Measurements from ENCODE around the gene SLC25A47. TPM values are rescaled to one million over a fixed set of nuclear protein-coding genes. Genes with fewer than 3 reads are reported as not detected.
"Not testable (repeated sequence)": the region's sequence is repeated elsewhere in the genome, so short reads cannot be mapped to it uniquely, and the experiment has no call there.

SLC25A47 gene
- total and polyA plus RNA-seq, 9 of the 15 experiments (the other 6 are each of a cell fraction or from before 2014, with no cell fraction given) = 0.09 to 0.23 (median 0.22) TPM; not detected in 6

- TF ChIP-seq NR3C1 (CRISPR knock-in tag; IDR thresholded peaks at IDR 0.05) = no peak
- no peak for TF ChIP-seq FIP1L1 (IDR thresholded peaks at IDR 0.05; ENCODE audit: low read depth, low read length, poor library complexity, severe bottlenecking)
- TF ChIP-seq SMARCA5 (IDR thresholded peaks at IDR 0.05) = no peak
- no peak for TF ChIP-seq TEAD4 (IDR thresholded peaks at IDR 0.05; ENCODE audit: low read length)
- no peak for TF ChIP-seq TEAD4 (CRISPR knock-in tag; IDR thresholded peaks at IDR 0.05; ENCODE audit: borderline replicate concordance)
These were observed 27.0 kb upstream of the SLC25A47 start (continued) for GRCh38 chr14:100296106-100296651.

DNA sequence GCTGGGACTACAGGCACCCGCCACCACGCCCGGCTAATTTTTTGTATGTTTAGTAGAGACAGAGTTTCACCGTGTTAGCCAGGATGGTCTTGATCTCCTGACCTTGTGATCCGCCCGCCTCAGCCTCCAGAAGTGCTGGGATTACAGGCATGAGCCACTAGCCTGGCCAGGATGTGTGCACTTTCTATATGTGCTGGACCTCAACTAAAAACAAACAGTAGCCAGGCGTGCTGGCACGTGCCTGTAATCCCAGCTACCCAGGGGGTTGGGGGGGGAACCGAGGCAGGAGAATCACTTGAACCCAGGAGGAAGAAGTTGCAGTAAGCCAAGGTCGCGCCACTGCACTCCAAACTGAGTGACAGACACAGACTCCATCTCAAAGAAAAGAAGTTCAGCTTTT lies 26.4 kb upstream of the SLC25A47 start:
- intact Hi-C loops (cut with micrococcal nuclease); in situ Hi-C loops (cut with MboI); CTCF ChIA-PET (ENCODE audit: low intra/inter-chr PET ratio); H3K9ac ChIP-seq (ENCODE audit: insufficient read depth in 1 of 2, low read depth in 2 of 2, low read length in 2 of 2); FAIRE-seq; H3K27ac ChIP-seq (ENCODE audit: extremely low read depth, low read depth, low read length); H2AFZ ChIP-seq (ENCODE audit: low read depth, low read length); H4K20me1 ChIP-seq (replicated peaks; ENCODE audit: control insufficient read depth, insufficient read depth, low read length); H3K4me2 ChIP-seq (ENCODE audit: insufficient read depth, low read length); H3K79me2 ChIP-seq (ENCODE audit: control insufficient read depth, insufficient read depth, low read length); H3K9me1 ChIP-seq (ENCODE audit: control insufficient read depth, insufficient read depth, low read length); BruUV-seq (replicated peaks); DNase-seq (ENCODE audit: extremely low read depth in 1 of 4, low spot score in 3 of 4); ATAC-seq; H3K36me3 ChIP-seq (ENCODE audit: control insufficient read depth, insufficient read depth, low read length); H3K4me3 ChIP-seq; H3K9me3 ChIP-seq (replicated peaks; ENCODE audit: control insufficient read depth, insufficient read depth, low read depth, low read length); H3K27me3 ChIP-seq (ENCODE audit: control insufficient read depth in 2 of 2, insufficient read depth in 2 of 2, low read length in 2 of 2): not testable (repeated sequence)
- 53% methylated on average over 7 of the region's 11 CpGs for WGBS (ENCODE audit: insufficient coverage, low coverage, missing lambda C conversion rate)
- POLR2A ChIA-PET = interaction anchor here (0.7 to 1.0 kb wide), 2 partner anchors 13 to 23 kb away, joined by 3 read pairs; no protein-coding TSS in a partner anchor
- H3K4me1 ChIP-seq (replicated peaks in 1 of 2; ENCODE audit: control insufficient read depth in 2 of 2, insufficient read depth in 2 of 2, low read length in 2 of 2) = peaks cover 6 to 29% of the 10 kb centered on the region in 2 experiments; a peak in 4 of 5 replicates

All from K562 (cell line).